Effector memory CD8-positive, alpha-beta T cell (primary cell): ENCODE data around the gene C16orf90.
"Not testable (repeated sequence)": the region's sequence is repeated elsewhere in the genome, so short reads cannot be mapped to it uniquely, and the experiment has no call there.

ENCODE experiments used
- ATAC-seq: fragments of 150-1000 bp; cut with Tn5 transposase; replicated peaks from 2 replicates; pipeline ENCODE4 v1.10.0; 2021; ENCODE audit warnings: mild to moderate bottlenecking, moderate library complexity
- DNase-seq, 3 experiments: peaks; one replicate each; pipeline ENCODE4 v3.0.0; 2021
- H3K27ac Mint-ChIP-seq, 2 donors: one replicate each; pipeline ENCODE4 v1.8.0; 2022; ENCODE audit warnings: mild to moderate bottlenecking in 2 of 2, mixed read lengths in 2 of 2, moderate library complexity in 2 of 2
- H3K27me3 Mint-ChIP-seq, 2 donors: one replicate each; pipeline ENCODE4 v1.8.0; 2022; ENCODE audit warnings: mixed read lengths in 2 of 2
- H3K36me3 Mint-ChIP-seq: one replicate; pipeline ENCODE4 v1.8.0; 2022; ENCODE audit warnings: mild to moderate bottlenecking, moderate library complexity, mixed read lengths; ENCODE audit not compliant: insufficient read depth
- H3K4me1 Mint-ChIP-seq, 2 donors: one replicate each; pipeline ENCODE4 v1.8.0; 2022; ENCODE audit warnings: low read depth in 2 of 2, mixed read lengths in 2 of 2
- H3K4me3 Mint-ChIP-seq, 2 donors: one replicate each; pipeline ENCODE4 v1.8.0; 2022; ENCODE audit warnings: mild to moderate bottlenecking in 2 of 2, mixed read lengths in 2 of 2, moderate library complexity in 2 of 2
- H3K9me3 Mint-ChIP-seq, 2 donors: one replicate each; pipeline ENCODE4 v1.8.0; 2022; ENCODE audit warnings: mixed read lengths in 2 of 2

The C16orf90 gene

GRCh38 chr16:3503523-3503922 is 8.2 kb upstream of the C16orf90 start:
- Mint-ChIP-seq H3K27me3 (no peaks in the 10 kb centered on the region), H3K4me3 (peak overlapping the region; percentile 73 to 87), H3K27ac (peak overlapping the region; percentile 91 to 95), H3K9me3 (no peaks in the 10 kb centered on the region), H3K4me1 (peaks cover 38 to 44% of the 10 kb centered on the region in 2 donors), H3K36me3 (peaks cover 47% of the 10 kb centered on the region)
- DNase-seq: peak in 1 of 3 experiments; percentile 17
- ATAC-seq: peak; percentile 12

DNA sequence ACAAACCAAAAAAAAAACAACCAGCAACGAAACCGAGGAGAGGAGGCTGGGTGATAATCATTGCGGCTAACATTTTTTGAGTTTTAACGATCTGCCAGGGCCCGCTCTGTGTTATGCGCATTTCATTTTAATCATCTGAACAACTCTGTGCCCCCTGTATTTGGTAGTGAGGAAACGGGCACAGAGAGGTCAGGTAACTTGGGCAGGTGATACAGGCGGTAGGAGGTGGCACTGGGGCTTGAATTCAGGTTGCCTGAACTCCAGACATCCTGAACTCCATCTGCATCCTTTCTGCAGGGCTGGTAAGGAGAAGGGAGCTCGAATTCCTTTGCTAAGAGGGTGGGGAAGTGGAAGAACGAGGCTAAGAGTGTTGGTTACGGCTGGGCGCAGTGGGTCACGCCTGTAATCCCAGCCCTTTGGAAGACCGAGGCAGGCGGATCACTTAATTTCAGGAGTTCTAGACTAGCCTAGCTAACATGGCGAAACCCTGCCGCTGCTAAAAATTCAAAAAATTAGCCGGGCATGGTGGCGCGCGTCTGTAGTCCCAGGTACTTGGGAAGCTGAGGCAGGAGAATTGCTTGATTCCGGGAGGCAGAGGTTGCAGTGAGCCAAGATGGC is 6.6 kb upstream of the C16orf90 start:
- peaks cover 41% of the 10 kb centered on the region for H3K36me3 Mint-ChIP-seq
- H3K27me3 Mint-ChIP-seq: no peaks in the 10 kb centered on the region
- no peak for ATAC-seq
- H3K27ac Mint-ChIP-seq: peak overlapping the region; percentile 94 to 95
- H3K4me3 Mint-ChIP-seq: peak overlapping the region; percentile 82 to 87
- no peaks in the 10 kb centered on the region for H3K9me3 Mint-ChIP-seq
- peaks cover 32 to 40% of the 10 kb centered on the region in 2 donors for H3K4me1 Mint-ChIP-seq
- no peak for DNase-seq

DNA sequence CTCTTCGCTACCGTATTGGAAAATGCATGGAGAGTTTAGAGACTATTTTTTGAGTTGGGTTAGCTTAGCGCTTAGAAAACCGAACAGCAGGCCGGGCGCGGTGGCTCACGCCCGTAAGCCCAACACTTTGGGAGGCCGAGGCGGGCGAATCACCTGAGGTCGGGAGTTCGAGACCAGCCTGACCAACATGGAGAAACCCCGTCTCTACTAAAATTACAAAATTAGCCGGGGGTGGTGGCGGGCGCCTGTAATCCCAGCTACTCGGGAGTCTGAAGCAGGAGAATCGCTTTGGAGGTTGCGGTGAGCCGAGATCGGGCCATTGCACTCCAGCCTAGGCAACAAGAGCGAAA is 6.1 kb upstream of the C16orf90 start:
- Mint-ChIP-seq H3K36me3 (peaks cover 41% of the 10 kb centered on the region), H3K27ac (peak overlapping the region; percentile 94 to 95), H3K4me3 (peak overlapping the region; percentile 82 to 87), H3K4me1 (peaks cover 32 to 40% of the 10 kb centered on the region in 2 donors)
- not testable (repeated sequence) for H3K27me3 Mint-ChIP-seq, H3K9me3 Mint-ChIP-seq, ATAC-seq, DNase-seq

DNA sequence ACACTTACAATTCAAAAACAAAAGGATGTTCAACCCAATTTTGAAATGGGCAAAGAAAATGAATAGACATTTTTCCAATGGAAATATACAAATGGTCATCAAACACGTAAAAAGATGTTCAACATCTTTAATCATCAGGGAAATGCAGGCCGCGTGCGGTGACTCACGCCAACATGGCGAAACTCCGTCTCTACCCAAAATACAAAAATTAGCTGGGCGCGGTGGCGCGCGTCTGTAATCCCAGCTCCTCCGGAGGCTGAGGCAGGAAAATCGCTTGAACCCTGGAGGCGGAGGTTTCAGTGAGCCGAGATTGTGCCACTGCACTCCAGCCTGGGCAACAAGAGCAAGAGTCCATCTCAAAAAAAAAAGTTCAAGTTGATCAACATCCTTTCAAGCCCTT is 3.7 kb upstream of the C16orf90 start:
- H3K27ac Mint-ChIP-seq: no peak overlapping the region
- ATAC-seq: no peak
- no peaks in the 10 kb centered on the region for H3K27me3 Mint-ChIP-seq
- no peak for DNase-seq
- H3K9me3 Mint-ChIP-seq: no peaks in the 10 kb centered on the region
- H3K4me1 Mint-ChIP-seq: peaks cover 32 to 34% of the 10 kb centered on the region in 2 donors
- no peak overlapping the region for H3K4me3 Mint-ChIP-seq
- H3K36me3 Mint-ChIP-seq: peaks cover 35% of the 10 kb centered on the region

- Mint-ChIP-seq H3K36me3 (peaks cover 30% of the 10 kb centered on the region), H3K4me1 (peaks cover 25 to 29% of the 10 kb centered on the region in 2 donors), H3K27ac (peak overlapping the region in 1 of 2 donors; percentile 71), H3K27me3 (no peaks in the 10 kb centered on the region), H3K9me3 (no peaks in the 10 kb centered on the region), H3K4me3 (no peak overlapping the region)
- ATAC-seq (no peak), DNase-seq (no peak)
Measured at GRCh38 chr16:3497771-3498170, 2.5 kb upstream of the C16orf90 start.

GRCh38 chr16:3496386-3496785 is 1.1 kb upstream of the C16orf90 start:
- no peaks in the 10 kb centered on the region for H3K9me3 Mint-ChIP-seq
- ATAC-seq: no peak
- peaks cover 13 to 19% of the 10 kb centered on the region in 2 donors for H3K4me1 Mint-ChIP-seq
- no peak for DNase-seq
- H3K36me3 Mint-ChIP-seq: peaks cover 29% of the 10 kb centered on the region
- H3K27ac Mint-ChIP-seq: no peak overlapping the region
- no peaks in the 10 kb centered on the region for H3K27me3 Mint-ChIP-seq
- H3K4me3 Mint-ChIP-seq: no peak overlapping the region

DNA sequence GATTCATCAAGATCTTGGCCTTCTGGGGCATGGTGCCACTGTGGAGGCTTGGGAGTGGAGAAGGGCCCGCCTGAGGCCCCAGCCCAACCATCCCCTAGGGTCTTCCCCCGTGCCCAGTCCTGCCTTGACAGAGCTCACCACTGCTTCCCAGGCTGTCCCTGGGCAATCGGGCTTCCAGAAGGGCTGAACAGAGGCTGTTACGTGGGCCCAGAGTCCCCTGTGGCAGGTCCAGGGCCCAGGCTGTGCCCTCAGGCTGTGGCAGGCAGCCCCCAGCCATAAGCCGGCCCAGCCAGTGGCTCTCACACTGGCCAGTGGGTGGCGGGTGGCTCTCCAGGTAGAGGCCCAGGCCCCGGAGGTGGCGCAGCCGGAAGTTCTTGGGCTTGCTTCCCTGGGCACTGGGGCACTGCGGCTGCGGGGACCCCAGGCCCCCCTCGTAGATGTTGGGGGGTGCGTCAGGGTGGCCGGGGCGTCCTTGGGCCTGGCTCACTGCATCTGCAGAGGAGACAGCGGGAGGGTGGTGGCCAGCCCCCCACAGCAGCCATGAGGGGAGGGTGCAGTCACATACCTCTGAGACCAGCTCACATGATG is 809 bp downstream of the C16orf90 start:
- Mint-ChIP-seq H3K4me1 (peaks cover under 1 to 1% of the 10 kb centered on the region in 2 donors), H3K27ac (no peak overlapping the region), H3K36me3 (peaks cover 10% of the 10 kb centered on the region), H3K4me3 (no peak overlapping the region), H3K27me3 (no peaks in the 10 kb centered on the region), H3K9me3 (no peaks in the 10 kb centered on the region)
- no peak for ATAC-seq
- no peak for DNase-seq

GRCh38 chr16:3492356-3492755 is 2.9 kb downstream of the C16orf90 start:
- peaks cover 7% of the 10 kb centered on the region for H3K36me3 Mint-ChIP-seq
- H3K4me1 Mint-ChIP-seq: peaks cover 0 to 1% of the 10 kb centered on the region in 2 donors
- no peak for DNase-seq
- no peaks in the 10 kb centered on the region for H3K27me3 Mint-ChIP-seq
- no peak for ATAC-seq
- no peak overlapping the region for H3K27ac Mint-ChIP-seq
- no peak overlapping the region for H3K4me3 Mint-ChIP-seq
- H3K9me3 Mint-ChIP-seq: no peaks in the 10 kb centered on the region

GRCh38 chr16:3490911-3491629 is 4.2 kb downstream of the C16orf90 start:
- Mint-ChIP-seq H3K4me3 (no peak overlapping the region), H3K9me3 (no peaks in the 10 kb centered on the region), H3K36me3 (peaks cover 19% of the 10 kb centered on the region), H3K4me1 (peaks cover 0 to 1% of the 10 kb centered on the region in 2 donors), H3K27ac (peak overlapping the region; percentile 5 to 88), H3K27me3 (no peaks in the 10 kb centered on the region)
- ATAC-seq (no peak), DNase-seq (no peak)

GRCh38 chr16:3488801-3489200 is 6.5 kb downstream of the C16orf90 start:
- H3K4me1 Mint-ChIP-seq: peaks cover 0 to 3% of the 10 kb centered on the region in 2 donors
- H3K9me3 Mint-ChIP-seq: no peaks in the 10 kb centered on the region
- DNase-seq (no peak), ATAC-seq (no peak)
- H3K27me3 Mint-ChIP-seq: no peaks in the 10 kb centered on the region
- no peak overlapping the region for H3K4me3 Mint-ChIP-seq
- peaks cover 28% of the 10 kb centered on the region for H3K36me3 Mint-ChIP-seq
- no peak overlapping the region for H3K27ac Mint-ChIP-seq

DNA sequence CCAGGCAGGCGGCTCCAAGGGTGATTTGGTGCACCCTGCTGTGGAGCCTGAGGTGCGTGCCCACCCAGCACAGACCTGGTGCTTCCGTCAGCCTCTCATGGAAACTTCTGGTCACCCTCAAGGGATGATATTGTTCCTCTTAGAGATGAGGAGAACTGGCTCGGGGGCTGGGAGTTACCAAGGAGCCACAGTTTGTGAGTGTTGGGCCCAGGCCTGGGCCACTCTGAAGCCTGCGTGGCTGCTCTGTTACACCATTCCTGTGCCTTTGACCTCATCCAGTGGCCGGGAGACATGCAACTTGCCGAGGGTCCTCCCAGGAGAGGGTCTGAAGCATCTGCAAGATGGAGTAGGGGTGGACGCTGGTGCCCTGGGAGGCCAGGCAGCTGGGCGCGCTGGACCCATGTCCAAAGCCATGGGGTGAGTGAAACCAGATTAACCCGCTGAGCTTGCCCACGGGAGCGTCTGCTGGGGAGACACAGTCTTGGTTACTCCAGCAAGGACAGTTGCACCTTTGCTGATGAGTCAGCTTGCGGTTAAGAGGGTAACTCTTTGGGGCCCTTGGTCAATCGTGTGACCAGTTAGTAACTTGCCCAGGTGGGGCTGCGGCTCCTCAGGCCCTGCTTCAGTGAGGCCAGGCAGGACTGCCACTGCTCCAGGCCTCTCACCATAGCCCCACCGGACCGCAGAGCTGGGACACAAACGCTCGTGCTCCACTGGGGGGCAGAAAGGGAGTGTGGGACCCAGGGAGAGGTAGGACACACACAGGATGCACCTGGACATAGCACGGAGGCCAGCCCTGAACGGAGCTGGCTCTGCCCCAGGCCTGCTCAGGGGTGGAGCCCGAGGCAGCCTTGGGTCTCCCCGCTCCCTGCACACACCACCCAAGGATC is 7.5 kb downstream of the C16orf90 start:
- ATAC-seq (no peak), DNase-seq (no peak)
- Mint-ChIP-seq H3K27me3 (no peaks in the 10 kb centered on the region), H3K27ac (peak overlapping the region in 1 of 2 donors; percentile 38), H3K4me1 (peaks cover 0 to 3% of the 10 kb centered on the region in 2 donors), H3K9me3 (no peaks in the 10 kb centered on the region), H3K4me3 (no peak overlapping the region), H3K36me3 (peaks cover 37% of the 10 kb centered on the region)

- H3K27ac Mint-ChIP-seq: no peak overlapping the region
- ATAC-seq (no peak), DNase-seq (no peak)
- H3K4me1 Mint-ChIP-seq: peaks cover 0 to 3% of the 10 kb centered on the region in 2 donors
- H3K27me3 Mint-ChIP-seq: no peaks in the 10 kb centered on the region
- H3K9me3 Mint-ChIP-seq: no peaks in the 10 kb centered on the region
- H3K36me3 Mint-ChIP-seq: peaks cover 47% of the 10 kb centered on the region
- no peak overlapping the region for H3K4me3 Mint-ChIP-seq
Measured at GRCh38 chr16:3486506-3487215, 8.6 kb downstream of the C16orf90 start.
